BLaER1 treated with 17β-estradiol and CSF1 and Interleukin-3, amounts not matched to agents 10 nM and 100 nM (cell line): ENCODE data around the gene PROZ.

Experiments used
- H3K27ac ChIP-seq, 11 experiments: shearing (Covaris generic); formaldehyde crosslinking; 2 replicates each; pipeline ENCODE4 v1.8.1; 2022
- H3K27me3 ChIP-seq, 11 experiments: shearing (Covaris generic); formaldehyde crosslinking; 2 replicates each; pipeline ENCODE4 v1.8.1; 2022
- H3K36me3 ChIP-seq, 11 experiments: shearing (Covaris generic); formaldehyde crosslinking; 2 replicates each; pipeline ENCODE4 v1.8.1; 2022
- H3K4me1 ChIP-seq, 10 experiments: shearing (Covaris generic); formaldehyde crosslinking; 2 replicates each; pipeline ENCODE4 v1.8.1; 2022
- H3K4me2 ChIP-seq, 11 experiments: shearing (Covaris generic); formaldehyde crosslinking; 2 replicates each; pipeline ENCODE4 v1.8.1; 2022
- H3K4me3 ChIP-seq, 10 experiments: shearing (Covaris generic); formaldehyde crosslinking; 2 replicates each; pipeline ENCODE4 v1.8.1; 2022
- H3K9ac ChIP-seq, 11 experiments: shearing (Covaris generic); formaldehyde crosslinking; 2 replicates each; pipeline ENCODE4 v1.8.1; 2022
- H3K9me3 ChIP-seq, 11 experiments: shearing (Covaris generic); formaldehyde crosslinking; replicated peaks in 1 of 11; 2 replicates each; pipeline ENCODE4 v1.8.1; 2022
- H4K20me1 ChIP-seq, 11 experiments: shearing (Covaris generic); formaldehyde crosslinking; 2 replicates each; pipeline ENCODE4 v1.8.1; 2022
- Cebpa-rat ChIP-seq, 11 experiments: shearing (Covaris generic); IDR thresholded peaks; 2 replicates each; pipeline ENCODE4 v1.8.1; 2022

PROZ gene

GRCh38 chr13:113138792-113139551, 19.5 kb upstream of the PROZ start:
- Histone ChIP-seq H3K4me1 (no peaks in the 10 kb centered on the region), H3K9me3 (peaks cover 0 to 6% (median 0%) of the 10 kb centered on the region in 11 experiments; a peak in 7 of 22 replicates), H3K36me3 (no peaks in the 10 kb centered on the region), H3K9ac (no peak overlapping the region), H4K20me1 (no peaks in the 10 kb centered on the region), H3K4me2 (no peak overlapping the region), H3K27me3 (no peaks in the 10 kb centered on the region), H3K27ac (no peak overlapping the region), H3K4me3 (no peak overlapping the region)
- no peak for TF ChIP-seq Cebpa-rat (IDR thresholded peaks at IDR 0.05)

DNA sequence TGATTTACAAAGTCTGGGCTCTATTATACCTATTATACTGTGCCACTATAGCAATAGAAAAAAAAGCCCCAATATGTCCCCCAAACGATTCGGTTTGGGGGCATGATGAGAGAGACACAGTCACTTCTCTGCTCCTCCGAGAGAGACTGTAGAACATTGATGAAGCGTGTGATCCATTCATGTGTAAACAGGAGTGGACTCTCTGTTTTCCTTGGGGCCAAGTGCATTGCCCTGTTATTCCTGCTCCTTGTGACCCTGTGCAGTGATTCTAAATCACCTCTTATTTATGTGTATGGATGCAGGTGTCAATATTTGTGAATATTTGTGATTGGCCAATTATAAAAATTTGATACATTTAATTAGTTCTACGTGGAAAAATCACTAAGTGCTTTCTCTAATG, 18.9 kb upstream of the PROZ start:
- Histone ChIP-seq H3K9me3 (peaks cover 0 to under 1% (median 0%) of the 10 kb centered on the region in 11 experiments; a peak in 3 of 22 replicates), H3K27me3 (no peaks in the 10 kb centered on the region), H3K4me1 (no peaks in the 10 kb centered on the region), H3K9ac (no peak overlapping the region), H3K27ac (no peak overlapping the region), H3K4me3 (no peak overlapping the region), H3K36me3 (no peaks in the 10 kb centered on the region), H4K20me1 (no peaks in the 10 kb centered on the region), H3K4me2 (no peak overlapping the region)
- TF ChIP-seq Cebpa-rat (IDR thresholded peaks at IDR 0.05): no peak

DNA sequence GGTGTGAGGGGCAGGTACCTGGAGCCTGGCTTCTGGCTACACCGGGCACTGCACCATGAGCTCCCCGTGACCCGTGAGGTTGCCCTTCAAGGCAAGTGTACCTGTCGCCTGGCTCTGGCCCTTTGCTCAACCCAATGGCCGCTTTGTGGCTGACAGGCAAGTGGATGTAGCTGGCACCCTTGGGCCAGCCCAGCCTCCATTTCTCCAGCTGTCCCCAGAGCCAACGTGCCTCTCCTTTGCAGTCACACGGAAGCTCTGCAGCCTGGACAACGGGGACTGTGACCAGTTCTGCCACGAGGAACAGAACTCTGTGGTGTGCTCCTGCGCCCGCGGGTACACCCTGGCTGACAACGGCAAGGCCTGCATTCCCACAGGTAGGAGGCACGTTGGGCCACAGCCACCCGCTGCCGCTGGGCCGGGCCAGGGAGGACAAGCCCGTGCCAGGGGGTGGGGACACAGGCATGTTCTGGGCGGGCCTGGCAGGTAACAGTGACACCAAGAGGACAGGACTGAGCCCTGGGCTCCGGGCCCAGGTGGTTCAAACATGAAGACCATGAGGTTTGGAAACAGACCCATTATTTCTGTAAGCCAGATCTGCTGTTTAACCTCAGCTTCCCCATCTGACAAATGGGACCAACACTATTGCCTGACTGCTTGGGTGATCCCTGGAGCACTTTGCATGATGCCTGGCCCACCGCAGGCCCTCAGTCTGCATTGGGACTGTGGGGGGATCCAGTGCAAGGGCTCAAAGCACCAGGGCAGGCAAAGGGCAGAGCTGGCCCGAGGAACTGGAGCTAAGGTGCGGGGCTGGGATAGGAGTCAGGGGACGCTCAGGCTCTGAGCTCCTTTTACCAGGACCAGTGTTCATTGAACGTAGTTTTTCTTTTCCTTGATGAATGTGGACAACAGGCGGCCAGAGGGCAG, 17.5 kb upstream of the PROZ start:
- Histone ChIP-seq H3K9ac (no peak overlapping the region), H3K36me3 (no peaks in the 10 kb centered on the region), H3K27me3 (no peaks in the 10 kb centered on the region), H3K9me3 (peaks cover 0 to 6% (median 0%) of the 10 kb centered on the region in 11 experiments; a peak in 4 of 22 replicates), H3K27ac (no peak overlapping the region), H3K4me2 (no peak overlapping the region), H4K20me1 (no peaks in the 10 kb centered on the region), H3K4me3 (no peak overlapping the region), H3K4me1 (no peaks in the 10 kb centered on the region)
- no peak for TF ChIP-seq Cebpa-rat (IDR thresholded peaks at IDR 0.05)

- no peaks in the 10 kb centered on the region for H4K20me1 ChIP-seq
- no peaks in the 10 kb centered on the region for H3K36me3 ChIP-seq
- no peak overlapping the region for H3K4me2 ChIP-seq
- H3K9me3 ChIP-seq: peaks cover 0 to 8% (median 0%) of the 10 kb centered on the region in 11 experiments; a peak in 4 of 22 replicates
- no peaks in the 10 kb centered on the region for H3K27me3 ChIP-seq
- no peak overlapping the region for H3K27ac ChIP-seq
- TF ChIP-seq Cebpa-rat (IDR thresholded peaks at IDR 0.05): no peak
- no peak overlapping the region for H3K9ac ChIP-seq
- H3K4me3 ChIP-seq: no peak overlapping the region
- peaks cover 0 to 3% (median 0%) of the 10 kb centered on the region in 10 experiments; a peak in 2 of 20 replicates for H3K4me1 ChIP-seq
These were observed 16.9 kb upstream of the PROZ start for GRCh38 chr13:113141601-113141970.

- Histone ChIP-seq H3K27me3 (no peaks in the 10 kb centered on the region), H3K4me1 (peaks cover 0 to 6% (median 0%) of the 10 kb centered on the region in 10 experiments; a peak in 2 of 20 replicates), H3K36me3 (no peaks in the 10 kb centered on the region), H4K20me1 (no peaks in the 10 kb centered on the region), H3K4me2 (no peak overlapping the region), H3K9me3 (peaks cover 0 to 8% (median 0%) of the 10 kb centered on the region in 11 experiments; a peak in 4 of 22 replicates), H3K27ac (no peak overlapping the region), H3K9ac (no peak overlapping the region), H3K4me3 (no peak overlapping the region)
- no peak for TF ChIP-seq Cebpa-rat (IDR thresholded peaks at IDR 0.05)
These were observed 15.6 kb upstream of the PROZ start for GRCh38 chr13:113142876-113143275.

DNA sequence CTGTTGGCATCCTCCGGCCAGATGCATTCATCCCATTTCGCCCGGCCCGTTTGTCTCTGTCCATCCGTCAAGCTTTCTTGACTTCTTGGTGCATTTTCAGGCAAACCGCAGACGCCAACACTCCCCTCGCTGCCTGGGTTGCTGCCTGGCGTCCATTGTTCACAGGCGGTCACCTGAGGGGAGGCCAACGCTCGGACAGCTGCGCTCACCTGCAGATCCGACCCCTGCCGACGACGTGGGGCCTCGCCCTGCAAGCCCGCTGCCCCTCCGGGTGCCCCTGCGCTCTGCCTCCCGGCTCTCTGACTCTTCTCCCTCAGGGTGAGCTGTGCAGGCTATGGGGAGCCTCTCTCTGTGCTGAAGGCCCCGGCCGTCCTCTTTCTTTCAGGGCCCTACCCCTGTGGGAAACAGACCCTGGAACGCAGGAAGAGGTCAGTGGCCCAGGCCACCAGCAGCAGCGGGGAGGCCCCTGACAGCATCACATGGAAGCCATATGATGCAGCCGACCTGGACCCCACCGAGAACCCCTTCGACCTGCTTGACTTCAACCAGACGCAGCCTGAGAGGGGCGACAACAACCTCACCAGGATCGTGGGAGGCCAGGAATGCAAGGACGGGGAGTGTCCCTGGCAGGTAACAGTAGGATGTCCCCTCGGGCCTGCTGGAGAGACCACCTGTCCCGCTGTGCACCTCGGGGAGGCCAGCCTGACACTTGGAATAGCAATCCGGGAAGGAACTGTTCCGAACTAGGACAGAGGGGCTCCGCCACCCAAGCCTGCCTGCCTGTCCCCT, 14.8 kb upstream of the PROZ start:
- Histone ChIP-seq H3K9me3 (peaks cover 0 to 8% (median 0%) of the 10 kb centered on the region in 11 experiments; a peak in 4 of 22 replicates), H3K9ac (no peak overlapping the region), H3K4me3 (no peak overlapping the region), H3K4me1 (peaks cover 0 to 6% (median 0%) of the 10 kb centered on the region in 10 experiments; a peak in 2 of 20 replicates), H3K36me3 (no peaks in the 10 kb centered on the region), H3K4me2 (no peak overlapping the region), H3K27me3 (no peaks in the 10 kb centered on the region), H4K20me1 (no peaks in the 10 kb centered on the region), H3K27ac (no peak overlapping the region)
- no peak for TF ChIP-seq Cebpa-rat (IDR thresholded peaks at IDR 0.05)

DNA sequence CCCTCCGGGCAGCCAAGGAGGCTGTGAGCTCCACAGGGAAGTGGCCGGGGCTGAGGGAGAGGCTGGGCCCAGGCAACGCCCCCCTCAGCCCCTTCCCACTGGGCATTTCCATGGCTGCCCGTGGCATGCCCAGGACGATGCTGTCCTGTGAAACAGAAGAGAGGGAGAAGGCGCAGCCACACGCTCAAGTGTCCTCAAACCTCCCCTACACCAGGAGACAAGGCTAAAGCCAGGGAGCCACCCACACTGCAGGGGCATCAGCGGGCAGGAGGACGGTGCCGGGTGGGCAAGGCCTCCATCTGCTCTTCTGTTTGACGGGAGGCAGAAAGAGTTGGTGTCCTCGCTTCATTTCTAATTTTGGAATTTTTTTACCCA, 14.2 kb upstream of the PROZ start:
- H4K20me1 ChIP-seq: no peaks in the 10 kb centered on the region; a peak in 1 of 22 replicates
- no peaks in the 10 kb centered on the region for H3K36me3 ChIP-seq
- no peak overlapping the region for H3K9ac ChIP-seq
- H3K4me1 ChIP-seq: peaks cover 0 to 6% (median 0%) of the 10 kb centered on the region in 10 experiments; a peak in 2 of 20 replicates
- H3K27me3 ChIP-seq: no peaks in the 10 kb centered on the region
- no peak overlapping the region for H3K4me2 ChIP-seq
- H3K4me3 ChIP-seq: no peak overlapping the region
- H3K9me3 ChIP-seq: peaks cover 0 to 8% (median 0%) of the 10 kb centered on the region in 11 experiments; a peak in 4 of 22 replicates
- H3K27ac ChIP-seq: no peak overlapping the region
- TF ChIP-seq Cebpa-rat (IDR thresholded peaks at IDR 0.05): no peak

DNA sequence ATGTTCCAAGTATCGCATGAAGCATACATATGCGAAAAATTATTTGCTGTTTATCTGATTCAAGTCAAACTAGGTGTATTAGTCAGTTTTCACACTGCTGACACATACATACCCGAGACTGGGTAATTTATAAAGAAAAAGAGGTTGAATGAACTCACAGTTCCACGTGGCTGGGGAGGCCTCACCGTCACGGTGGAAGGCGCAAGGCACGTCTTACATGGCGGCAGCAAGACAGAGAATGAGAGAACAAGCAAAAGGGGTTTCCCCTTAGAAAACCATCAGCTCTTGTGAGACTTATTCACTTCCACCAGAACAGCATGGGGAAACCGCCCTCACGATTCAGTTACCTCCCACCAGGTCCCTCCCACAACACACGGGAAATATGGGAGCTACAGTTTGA, 13.0 kb upstream of the PROZ start:
- Histone ChIP-seq H3K4me1 (peaks cover 0 to 6% (median 0%) of the 10 kb centered on the region in 10 experiments; a peak in 2 of 20 replicates), H3K9ac (no peak overlapping the region)
- no peak for TF ChIP-seq Cebpa-rat (IDR thresholded peaks at IDR 0.05)

More for the DNA sequence above, 13.0 kb upstream of the PROZ start:
- Histone ChIP-seq H3K27me3 (no peaks in the 10 kb centered on the region), H3K4me2 (no peak overlapping the region), H3K27ac (no peak overlapping the region), H3K36me3 (no peaks in the 10 kb centered on the region), H3K4me3 (no peak overlapping the region), H3K9me3 (peaks cover 0 to 8% (median 0%) of the 10 kb centered on the region in 11 experiments; a peak in 4 of 22 replicates), H4K20me1 (no peaks in the 10 kb centered on the region; a peak in 1 of 22 replicates)
